ENCODE data around the gene SAPCD2. TPM values are rescaled to one million over a fixed set of nuclear protein-coding genes. Genes with fewer than 3 reads are reported as not detected.

The SAPCD2 gene
- total and polyA plus RNA-seq, 2 of the 8 experiments (the other 6 are each of a cell fraction or from before 2014, with no cell fraction given): 12.7 to 32.1 TPM

- 95% methylated on average over 17 of the region's 21 CpGs; no CpG with 5 or more reads in 1 of the 2 experiments for WGBS, 2 experiments (ENCODE audit: extremely low coverage in 1 of 2, insufficient coverage in 1 of 2, insufficient read length in 1 of 2, insufficient replicate concordance in 2 of 2, low coverage in 1 of 2, low lambda C conversion rate in 2 of 2, missing lambda C conversion rate in 1 of 2)
- H3K9ac ChIP-seq (replicated peaks in 1 of 4; ENCODE audit: extremely low read depth in 1 of 4, low read depth in 3 of 4, low read length in 3 of 4): no peak overlapping the region
- no peak overlapping the region for H3K4ac ChIP-seq (replicated peaks; ENCODE audit: insufficient read length, low read depth, low read length)
- no peak overlapping the region for H4K8ac ChIP-seq (ENCODE audit: extremely low read depth, insufficient read depth, low read length)
- H4K20me1 ChIP-seq (replicated peaks in 1 of 2; ENCODE audit: control insufficient read depth in 1 of 2, insufficient read depth in 2 of 2, low read length in 2 of 2): peaks cover 0 to under 1% of the 10 kb centered on the region in 2 experiments
- no peak overlapping the region for H2AFZ ChIP-seq (ENCODE audit: low read length)
- H3K9me3 ChIP-seq (ENCODE audit: insufficient read depth in 2 of 2, low read depth in 1 of 2, low read length in 1 of 2): peaks cover 0 to 27% of the 10 kb centered on the region in 2 experiments; a peak in 2 of 4 replicates
- H2BK5ac ChIP-seq (ENCODE audit: low read depth, low read length): no peak overlapping the region
- no peaks in the 10 kb centered on the region; the same call in 1 of the 2 replicates for H3K23me2 ChIP-seq (ENCODE audit: low read depth, low read length)
- H3K27me3 ChIP-seq (replicated peaks in 1 of 4; ENCODE audit: control insufficient read depth in 3 of 4, extremely low read depth in 1 of 4, insufficient read depth in 3 of 4, low read length in 3 of 4): no peaks in the 10 kb centered on the region; a peak in 1 of 7 replicates
- DNase-seq (ENCODE audit: low read depth in 1 of 2, low spot score in 2 of 2) (no peak), FAIRE-seq (no peak)
- H2BK12ac ChIP-seq (ENCODE audit: low read depth, low read length): no peak overlapping the region
- ChIA-PET POLR2A (ENCODE audit: partially characterized antibody) (no interaction called here), CTCF (ENCODE audit: partially characterized antibody) (interaction anchor here (1.4 to 7.2 kb wide), 5 partner anchors 14 to 68 kb away, joined by 3 to 54 read pairs (median 6); partner anchors contain the start of genes ABCA2 and FUT7)
- no peaks in the 10 kb centered on the region for H3K79me1 ChIP-seq (ENCODE audit: low read depth, low read length)
- no peak overlapping the region for H3K4me3 ChIP-seq (ENCODE audit: extremely low read depth in 1 of 4, insufficient read depth in 2 of 4, low read depth in 3 of 4, low read length in 4 of 4)
- H3K27ac ChIP-seq (ENCODE audit: low read depth, low read length): no peak overlapping the region
- no peak overlapping the region for H3K23ac ChIP-seq (ENCODE audit: insufficient read length)
- H2BK20ac ChIP-seq (ENCODE audit: low read length): no peak overlapping the region
- H2BK15ac ChIP-seq (ENCODE audit: low read length): no peak overlapping the region
- no peak overlapping the region for H2AK5ac ChIP-seq (ENCODE audit: low read depth, low read length)
- no peak overlapping the region for H4K91ac ChIP-seq (replicated peaks; ENCODE audit: insufficient read length, low read length)
- no peak overlapping the region for H4K5ac ChIP-seq (ENCODE audit: insufficient read length, low read depth, low read length)
- no peak overlapping the region for H3K4me2 ChIP-seq (ENCODE audit: insufficient read depth in 1 of 2, low read depth in 2 of 2, low read length in 2 of 2)
- H3K18ac ChIP-seq (ENCODE audit: extremely low read depth, low read length): no peak overlapping the region
- no peak overlapping the region for H3K14ac ChIP-seq (ENCODE audit: insufficient read length)
- H3K4me1 ChIP-seq (replicated peaks in 1 of 4; ENCODE audit: control insufficient read depth in 3 of 4, insufficient read depth in 4 of 4, low read length in 3 of 4): peaks cover 0 to 7% (median under 1%) of the 10 kb centered on the region in 4 experiments; a peak in 2 of 7 replicates
- no peaks in the 10 kb centered on the region for H3K79me2 ChIP-seq (ENCODE audit: control insufficient read depth in 1 of 2, insufficient read depth in 2 of 2, low read length in 2 of 2)
- H2BK120ac ChIP-seq (replicated peaks; ENCODE audit: low read depth, low read length): no peak overlapping the region
- H3K36me3 ChIP-seq (ENCODE audit: control insufficient read depth in 2 of 4, insufficient read depth in 4 of 4, low read length in 3 of 4): peaks cover 0 to 13% (median 0%) of the 10 kb centered on the region in 4 experiments; a peak in 1 of 8 replicates
- H3K56ac ChIP-seq (replicated peaks; ENCODE audit: insufficient read length, low read depth, low read length): no peak overlapping the region
- TF ChIP-seq E2F6 (IDR thresholded peaks at IDR 0.05): no peak
- no peak for TF ChIP-seq ZNF274 (IDR thresholded peaks at IDR 0.05; ENCODE audit: borderline replicate concordance, extremely low read depth, low read length)
- TF ChIP-seq KDM4A (IDR thresholded peaks at IDR 0.05; ENCODE audit: low read depth, low read length, severe bottlenecking): no peak
- no peak for TF ChIP-seq BACH1 (IDR thresholded peaks at IDR 0.05; ENCODE audit: low read length)
- TF ChIP-seq KDM1A (IDR thresholded peaks at IDR 0.05; ENCODE audit: borderline replicate concordance, low read length): no peak
- no peak for TF ChIP-seq BCL11A (IDR thresholded peaks at IDR 0.05; ENCODE audit: low read depth in 2 of 2, low read length in 2 of 2)
- no peak for TF ChIP-seq JUN (IDR thresholded peaks at IDR 0.05; ENCODE audit: low read depth, low read length)
- no peak for TF ChIP-seq TCF12 (IDR thresholded peaks at IDR 0.05; ENCODE audit: low read depth, low read length)
- no peak for TF ChIP-seq RXRA (IDR thresholded peaks at IDR 0.05; ENCODE audit: insufficient read depth, low read depth, low read length)
- no peak for TF ChIP-seq SP1 (IDR thresholded peaks at IDR 0.05; ENCODE audit: low read depth, low read length)
- no peak for TF ChIP-seq CHD1 (IDR thresholded peaks at IDR 0.05; ENCODE audit: low read depth, low read length)
- no peak for TF ChIP-seq CBX8 (IDR thresholded peaks at IDR 0.05; ENCODE audit: borderline replicate concordance, low read depth, low read length)
- TF ChIP-seq EGR1 (IDR thresholded peaks at IDR 0.05; ENCODE audit: borderline replicate concordance, low read depth, low read length): no peak
- TF ChIP-seq JUND (IDR thresholded peaks at IDR 0.05; ENCODE audit: low read length): no peak
Observed at GRCh38 chr9:137015976-137016375, 54.4 kb downstream of the SAPCD2 start.
